ENCODE data around the gene MAN1C1.

DNA sequence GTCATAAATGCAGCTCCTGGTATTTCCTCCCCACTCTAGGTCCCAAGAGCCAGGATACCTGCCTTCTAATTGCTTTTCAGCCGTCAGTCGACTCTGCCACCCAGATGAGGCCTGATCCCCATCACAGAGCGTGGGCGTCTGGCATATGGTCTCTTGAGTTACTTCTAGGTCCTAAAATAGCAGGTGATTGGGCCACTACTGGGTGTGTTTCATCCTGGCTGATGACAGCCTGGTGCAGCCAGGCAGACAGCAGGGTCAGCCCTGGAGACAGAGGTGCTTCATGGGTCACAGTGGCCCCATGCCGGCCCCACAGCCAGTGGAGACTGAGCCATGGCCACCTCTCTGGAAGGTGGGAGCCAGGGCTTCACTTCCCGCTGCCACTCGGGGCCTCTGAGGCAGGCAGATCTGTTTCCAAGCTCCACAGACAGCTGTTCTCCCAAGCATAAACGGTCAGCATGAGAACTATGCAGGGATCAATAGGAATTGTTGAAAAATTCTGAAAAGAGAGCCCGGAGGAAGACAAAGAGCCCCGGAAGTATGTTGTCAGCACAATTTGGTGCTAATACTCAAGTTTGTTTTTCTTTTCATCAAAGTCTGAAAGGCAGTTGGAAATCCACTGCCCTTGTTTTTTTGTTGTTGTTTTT, 83.0 kb downstream of the MAN1C1 start:
- TF ChIP-seq CTCF (IDR thresholded peaks at IDR 0.05; ENCODE audit: poor library complexity, severe bottlenecking): no peak
- TF ChIP-seq EZH2 (IDR thresholded peaks at IDR 0.05; ENCODE audit: borderline replicate concordance, insufficient read depth, low read length, poor library complexity, severe bottlenecking): no peak
